Activated T-cell treated with anti-CD3 and anti-CD28 coated beads, Interleukin-2, amount 50 U/mL, for 48 hours (primary cell): Measurements from ENCODE around the gene TRIP12.
"Not testable (repeated sequence)": the region's sequence is repeated elsewhere in the genome, so short reads cannot be mapped to it uniquely, and the experiment has no call there.

ENCODE experiments used
- DNase-seq, 2 experiments: peaks; one replicate each; pipeline ENCODE4 v3.0.0-alpha.2; 2020

TRIP12 gene

DNA sequence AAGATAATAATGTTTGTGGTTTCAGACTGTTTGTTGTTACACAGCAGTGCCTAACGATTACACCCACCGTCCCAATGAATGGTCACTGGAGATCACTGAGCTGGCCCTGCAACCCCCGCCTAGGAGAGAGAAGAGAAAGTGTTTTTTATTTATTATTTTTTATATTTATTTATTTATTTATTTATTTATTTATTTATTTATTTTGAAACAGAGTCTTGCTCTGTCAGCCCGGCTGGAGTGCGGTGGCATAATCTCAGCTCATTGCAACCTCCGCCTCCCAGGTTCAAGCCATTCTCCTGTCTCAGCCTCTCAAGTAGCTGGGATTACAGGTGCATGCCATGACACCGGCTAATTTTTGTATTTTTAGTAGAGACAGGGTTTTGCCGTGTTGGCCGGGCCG, 164.3 kb downstream of the TRIP12 start:
- not testable (repeated sequence) for DNase-seq

DNA sequence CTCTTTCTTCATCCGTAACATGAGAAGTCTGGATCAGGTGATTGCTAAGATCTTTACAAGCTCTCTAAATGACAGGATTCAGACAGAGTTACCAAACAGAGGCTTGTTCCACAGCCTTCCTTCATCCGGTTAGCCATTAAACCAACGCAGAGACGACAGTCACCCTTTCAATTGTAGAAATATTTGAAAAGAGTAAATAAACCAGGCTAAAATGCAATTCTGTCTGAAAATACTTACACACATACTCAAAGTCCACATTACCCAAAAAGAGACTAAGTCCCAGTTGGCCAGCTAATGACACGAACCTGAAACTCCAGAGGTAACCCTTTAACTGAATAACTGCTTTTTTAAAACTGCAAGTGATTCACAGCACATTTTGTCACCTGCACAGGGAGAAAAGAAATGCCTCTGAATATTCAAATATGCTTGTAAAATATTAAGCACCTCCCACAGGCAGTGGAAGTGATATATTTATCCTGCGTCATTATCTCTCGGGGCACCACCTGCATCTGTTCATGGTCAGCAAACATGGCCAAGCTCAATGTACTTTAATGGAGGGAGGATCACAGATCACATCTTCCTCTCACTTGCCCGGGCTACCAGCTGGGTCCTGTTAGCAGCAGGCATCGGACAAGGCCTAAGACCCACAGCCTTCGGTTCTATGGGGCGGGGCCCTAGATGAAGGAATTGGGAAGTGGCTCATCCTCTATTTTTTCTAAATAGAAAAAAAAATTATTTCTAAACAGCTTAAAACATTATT, 168.7 kb downstream of the TRIP12 start:
- no peak for DNase-seq

DNA sequence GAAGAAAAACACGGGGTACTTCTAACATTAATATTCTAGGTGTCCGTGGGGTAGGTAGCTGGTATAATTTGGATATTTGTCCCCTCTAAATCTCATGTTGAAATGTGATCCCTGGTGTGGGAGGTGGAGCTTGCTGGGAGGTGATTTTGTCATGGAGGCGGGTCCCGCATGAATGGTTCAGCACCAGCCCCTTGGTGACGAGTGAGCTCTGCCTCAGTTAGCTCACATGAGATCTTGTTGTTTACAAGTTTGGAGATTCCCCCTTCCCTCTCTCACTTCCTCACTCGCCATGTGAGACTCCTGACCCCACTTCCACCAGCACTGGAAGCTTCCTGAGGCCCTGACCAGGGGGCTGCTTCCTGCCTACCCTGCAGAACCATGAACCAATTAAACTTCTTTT, 172.0 kb downstream of the TRIP12 start:
- DNase-seq = no peak

DNA sequence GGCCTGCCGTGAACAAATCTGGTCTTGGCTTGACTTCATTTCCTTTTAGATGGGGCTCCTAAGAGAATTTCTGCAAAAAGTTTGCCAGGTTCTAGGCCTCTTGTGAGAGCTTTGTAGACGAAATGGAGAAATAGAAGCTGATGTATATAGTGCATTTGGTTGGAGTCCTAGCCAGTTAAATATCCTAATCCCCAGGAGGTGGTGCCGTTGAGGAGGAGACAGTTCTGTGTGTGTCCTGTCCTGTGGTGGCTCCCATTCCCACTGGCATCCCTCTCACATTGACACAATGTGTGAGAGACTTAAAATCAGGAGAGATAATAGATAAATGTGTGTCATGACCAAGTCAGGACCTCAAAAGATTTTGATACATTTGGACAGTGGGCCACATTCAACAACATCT, 172.9 kb downstream of the TRIP12 start:
- no peak for DNase-seq

DNA sequence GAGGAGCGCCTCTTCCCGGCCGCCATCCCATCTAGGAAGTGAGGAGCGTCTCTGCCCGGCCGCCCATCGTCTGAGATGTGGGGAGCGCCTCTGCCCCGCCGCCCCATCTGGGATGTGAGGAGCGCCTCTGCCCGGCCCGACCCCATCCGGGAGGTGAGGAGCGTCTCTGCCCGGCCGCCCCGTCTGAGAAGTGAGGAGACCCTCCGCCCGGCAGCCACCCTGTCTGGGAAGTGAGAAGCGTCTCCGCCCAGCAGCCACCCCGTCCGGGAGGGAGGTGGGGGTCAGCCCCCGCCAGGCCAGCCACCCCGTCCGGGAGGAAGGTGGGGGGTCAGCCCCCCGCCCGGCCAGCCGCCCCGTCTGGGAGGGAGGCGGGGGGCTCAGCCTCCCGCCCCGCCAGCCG, 179.1 kb downstream of the TRIP12 start:
- DNase-seq = not testable (repeated sequence)

DNA sequence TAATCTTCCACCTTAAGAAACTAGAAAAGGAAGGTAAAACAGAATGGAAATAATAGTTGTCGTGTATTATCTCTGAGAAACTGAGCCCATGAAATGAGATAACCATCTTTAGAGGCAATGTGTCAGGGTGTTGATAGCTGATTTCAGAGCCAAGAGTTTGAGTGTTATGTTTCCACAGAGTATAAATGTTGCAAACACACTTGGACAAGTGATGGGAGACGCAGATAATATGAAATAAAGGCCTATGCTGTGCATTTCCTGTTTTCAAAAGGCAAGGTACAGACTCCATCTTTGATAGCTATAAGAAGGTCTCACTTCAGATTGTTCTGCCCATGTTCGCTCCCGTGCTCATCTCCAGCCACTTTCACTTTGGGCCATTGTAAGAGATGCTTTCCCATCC, 181.5 kb downstream of the TRIP12 start:
- no peak for DNase-seq

DNA sequence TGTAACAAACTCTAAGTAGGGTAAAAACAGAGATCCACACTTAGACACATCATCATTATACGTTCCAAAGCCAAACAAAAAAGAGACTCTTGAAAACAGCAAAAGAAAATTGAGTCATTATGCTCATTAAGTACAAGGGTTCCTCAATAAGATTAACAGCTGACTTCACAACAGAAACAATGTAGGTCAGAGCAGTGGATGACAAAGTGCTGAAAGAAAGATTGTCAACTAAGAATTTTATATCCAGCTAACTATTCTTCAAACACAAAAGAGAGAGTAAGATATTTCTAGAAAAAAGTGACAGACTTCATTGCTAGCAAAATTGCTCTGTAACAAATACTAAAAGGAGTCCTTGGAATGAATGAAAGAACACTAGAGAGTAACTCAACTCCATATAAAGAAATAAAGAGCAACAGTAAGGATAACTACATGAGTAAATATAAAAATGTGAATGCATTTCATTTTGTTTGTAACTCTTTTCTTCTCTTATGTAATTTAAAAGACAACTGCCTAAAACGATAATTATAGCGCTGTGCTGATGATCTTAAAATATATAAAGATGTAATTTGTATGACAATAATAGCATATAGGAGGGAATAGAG, 183.7 kb downstream of the TRIP12 start:
- no peak for DNase-seq

DNA sequence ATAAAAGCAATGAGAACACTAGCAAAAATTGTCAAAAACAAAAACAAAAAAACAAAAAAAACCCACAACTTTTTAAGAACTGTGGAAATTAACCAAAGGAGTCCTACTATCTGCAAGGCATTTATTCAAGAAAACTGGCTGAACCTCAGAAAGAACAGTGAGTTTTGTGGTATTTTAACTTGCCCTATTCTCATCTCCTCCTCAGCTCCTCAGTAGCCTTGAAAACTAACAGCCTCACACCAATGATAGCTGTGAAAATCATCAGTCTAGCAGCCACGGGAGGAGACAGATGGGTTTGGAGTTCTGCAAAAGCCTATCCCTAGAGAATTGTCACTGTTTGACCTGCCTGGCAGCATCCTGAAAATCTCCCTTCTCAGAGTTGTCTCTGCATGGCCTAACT, 187.4 kb downstream of the TRIP12 start:
- no peak for DNase-seq

DNA sequence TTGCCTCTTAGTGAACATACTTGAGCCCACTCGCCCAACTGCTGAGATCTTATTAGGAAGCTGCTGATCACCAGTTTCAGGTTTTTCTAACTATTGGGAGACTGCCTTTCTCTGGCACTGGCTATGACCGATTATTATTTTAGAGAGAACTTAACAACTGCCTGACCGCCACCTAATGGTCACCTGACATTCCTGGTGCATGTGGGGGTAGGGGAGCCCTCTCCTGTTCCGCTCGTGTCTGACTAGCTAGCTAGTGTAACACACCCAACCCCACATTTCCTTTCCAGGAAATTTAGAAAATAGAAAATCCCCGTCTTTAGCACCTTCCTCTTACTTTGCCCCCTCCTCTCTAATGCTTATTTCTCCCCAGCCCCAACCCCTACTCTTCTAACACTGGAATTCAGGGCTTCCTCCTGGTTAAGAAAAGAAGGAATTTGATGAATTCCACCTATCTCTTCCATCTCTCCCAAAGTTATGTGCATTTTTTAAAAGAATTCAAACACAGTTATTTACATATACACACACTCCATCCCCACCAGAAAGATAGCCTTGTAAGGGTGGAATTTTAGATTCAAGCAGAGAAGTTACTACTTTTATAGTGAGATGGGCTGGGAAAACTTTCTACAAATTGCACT, 188.1 kb downstream of the TRIP12 start:
- no peak for DNase-seq

DNA sequence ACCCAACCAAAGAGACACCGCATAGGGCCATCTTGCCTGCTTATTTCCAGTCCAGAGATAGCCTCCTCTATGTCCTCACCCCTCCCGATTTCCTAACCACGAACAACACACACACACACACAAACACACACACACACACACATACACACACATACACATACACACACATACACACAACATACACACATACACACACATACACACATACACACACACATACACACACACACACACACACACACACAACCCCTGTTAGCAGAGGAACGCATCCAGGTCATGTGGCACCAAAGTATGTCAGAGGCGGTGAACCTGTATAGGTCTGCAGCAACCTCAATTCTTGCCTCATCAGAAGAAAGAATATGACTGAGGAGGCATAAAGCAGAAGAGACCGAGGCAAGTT, 188.9 kb downstream of the TRIP12 start:
- no peak for DNase-seq

DNA sequence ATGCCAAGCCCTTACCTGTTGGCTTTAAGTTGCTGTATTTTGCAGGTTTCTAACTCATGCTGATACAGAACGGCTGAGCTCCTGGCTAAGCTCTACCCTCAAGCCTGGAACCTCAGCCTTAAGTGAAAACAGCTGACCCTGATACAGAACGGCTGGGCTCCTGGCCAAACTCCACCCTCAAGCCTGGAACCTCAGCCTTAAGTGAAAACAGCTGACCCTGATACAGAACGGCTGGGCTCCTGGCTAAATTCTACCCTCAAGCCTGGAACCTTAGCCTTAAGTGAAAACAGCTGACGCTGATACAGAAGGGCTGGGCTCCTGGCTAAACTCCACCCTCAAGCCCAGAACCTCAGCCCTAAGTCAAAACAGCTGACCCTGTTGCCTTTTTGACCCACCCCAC, 189.9 kb downstream of the TRIP12 start:
- DNase-seq = no peak

DNA sequence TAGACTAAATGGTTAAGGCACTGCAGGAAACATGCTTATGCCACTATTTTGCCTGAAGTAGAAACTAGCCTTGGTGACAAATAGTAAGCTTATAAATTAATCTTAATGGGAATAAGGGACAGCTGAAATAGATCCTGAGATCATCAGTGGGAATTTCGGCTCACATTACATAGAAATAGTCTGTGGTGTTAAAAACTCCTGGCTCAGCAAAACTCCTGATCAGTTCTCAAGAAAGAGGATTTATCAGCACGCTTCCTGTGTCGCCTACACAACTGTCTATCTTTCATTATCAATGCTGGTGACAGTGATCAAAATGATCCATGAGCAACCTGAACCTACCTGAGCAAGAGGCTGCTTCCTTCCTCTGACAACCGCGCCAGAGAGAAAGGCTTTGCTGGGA, 190.4 kb downstream of the TRIP12 start:
- no peak for DNase-seq

DNA sequence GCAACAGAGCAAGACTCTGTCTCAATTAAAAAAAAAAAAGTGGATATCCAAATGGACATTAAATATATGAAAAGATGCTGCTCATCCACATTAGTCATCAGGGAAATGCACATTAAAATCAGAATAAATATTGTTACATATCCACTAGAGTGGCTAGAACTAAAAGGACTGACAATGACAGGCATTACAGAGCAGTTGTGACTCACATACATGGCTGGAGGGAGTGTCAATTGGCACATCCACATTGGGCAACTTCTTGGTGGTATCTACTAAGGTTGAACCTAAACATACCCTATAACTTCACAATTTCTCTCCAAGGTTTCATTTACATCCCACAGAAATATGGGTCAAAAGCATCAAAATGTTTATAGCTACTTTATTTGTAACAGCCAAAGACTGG, 193.4 kb downstream of the TRIP12 start:
- DNase-seq = no peak

DNA sequence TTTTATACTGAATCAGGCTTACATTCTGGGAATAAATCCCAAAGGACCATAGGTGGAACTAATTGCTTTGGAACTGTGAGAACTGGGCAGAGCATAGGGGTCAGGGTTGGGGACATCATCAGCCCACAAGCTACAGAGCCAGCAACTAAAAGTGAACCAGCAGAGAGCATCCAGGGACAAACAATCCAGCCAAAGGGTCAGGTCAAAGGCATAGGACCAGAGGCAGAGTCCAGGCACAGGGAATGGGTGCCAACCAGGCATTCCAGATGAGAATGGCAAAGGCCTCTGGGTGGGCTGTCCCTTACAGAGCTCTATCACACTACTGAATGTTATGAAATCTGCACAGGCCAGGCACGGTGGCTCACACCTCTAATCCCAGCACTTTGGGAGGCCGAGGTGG, 195.2 kb downstream of the TRIP12 start:
- DNase-seq = no peak

DNA sequence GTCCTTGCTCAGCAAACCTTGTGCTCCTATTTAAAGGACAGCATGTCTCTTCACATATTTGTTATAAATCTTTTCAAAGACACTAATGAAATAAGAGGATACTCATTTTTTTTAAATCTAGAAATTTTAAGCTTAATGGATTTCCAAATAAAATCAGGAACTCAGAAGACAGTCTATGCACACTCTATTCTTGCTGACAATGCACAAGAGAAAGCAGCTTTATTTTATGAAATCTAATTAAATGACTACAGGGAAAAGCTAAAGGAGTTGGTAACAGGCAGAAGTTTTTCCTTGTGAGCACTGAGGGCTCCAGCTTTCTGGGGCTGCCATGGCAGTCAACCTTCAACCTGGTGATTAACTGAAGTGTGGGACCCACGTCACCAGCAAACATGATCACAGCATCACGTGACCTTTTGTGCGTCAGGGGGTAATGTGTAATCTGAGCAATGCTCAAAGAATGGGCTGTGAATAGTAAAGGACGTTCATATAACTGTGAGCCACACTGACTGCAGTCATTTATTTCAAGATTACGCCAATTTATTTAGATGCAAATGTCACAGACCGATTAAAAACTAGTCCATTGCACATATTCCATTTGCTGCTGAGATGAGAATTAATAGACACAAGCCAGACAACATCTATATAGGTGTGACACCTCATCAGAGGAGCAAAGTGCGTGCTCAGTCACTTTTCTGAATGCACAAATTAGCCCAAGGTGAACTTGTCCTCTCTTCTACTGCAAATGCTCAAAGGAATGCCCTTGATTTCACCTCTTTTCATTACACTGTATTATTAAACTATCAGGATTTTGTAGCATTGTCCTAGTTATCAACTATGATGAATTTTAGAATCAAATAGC, 195.9 kb downstream of the TRIP12 start:
- DNase-seq = no peak

DNA sequence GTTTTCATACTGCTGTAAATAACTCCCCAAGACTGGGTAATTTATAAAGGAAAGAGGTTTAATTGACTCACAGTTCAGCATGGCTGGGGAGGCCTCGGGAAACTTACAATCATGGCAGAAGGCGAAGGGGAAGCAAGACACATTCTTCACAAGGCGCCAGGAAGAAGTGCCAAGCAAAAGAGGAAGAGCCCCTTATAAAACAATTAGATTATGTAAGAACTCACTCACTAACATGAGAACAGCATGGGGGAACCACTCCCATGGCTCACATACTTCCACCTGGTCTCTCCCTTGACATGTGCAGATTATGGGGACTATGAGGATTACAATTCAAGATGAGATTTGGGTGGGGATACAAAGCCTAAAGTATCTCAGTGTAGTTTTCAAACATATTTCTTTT, 198.6 kb downstream of the TRIP12 start:
- DNase-seq = not testable (repeated sequence)

DNA sequence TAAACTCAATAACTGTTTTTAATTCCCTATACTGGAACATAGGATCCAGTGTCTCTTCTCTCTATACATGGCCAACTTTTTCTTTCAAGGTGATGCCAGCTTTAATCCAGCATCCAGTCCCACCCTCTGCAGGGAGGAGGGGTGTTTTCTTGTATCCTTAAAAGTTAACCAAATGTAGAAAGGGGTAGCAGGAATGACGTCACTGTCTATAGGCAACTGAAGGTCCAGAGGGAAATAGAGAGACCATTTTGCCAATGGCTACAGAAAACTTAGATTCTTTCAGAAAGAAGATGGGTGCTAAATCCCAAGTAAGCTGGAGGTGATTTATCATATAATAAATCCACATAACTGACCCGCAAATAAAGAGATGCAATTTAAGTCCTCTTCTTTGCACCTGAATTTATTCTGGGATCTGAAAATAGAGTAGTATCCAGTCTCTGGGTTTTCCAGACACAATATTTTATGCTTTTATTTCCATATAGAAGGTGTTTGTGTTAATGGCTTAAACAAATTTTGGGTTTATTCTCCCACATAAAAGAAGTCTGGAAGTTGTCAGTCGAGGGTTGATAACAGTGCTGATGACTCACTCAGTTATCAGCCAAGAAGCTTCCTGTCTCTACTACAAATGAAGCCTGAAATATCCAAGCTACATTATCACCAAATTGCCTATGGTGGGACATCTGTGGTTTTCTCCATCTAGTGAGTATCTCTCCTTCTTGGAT, 201.7 kb downstream of the TRIP12 start:
- no peak for DNase-seq

DNA sequence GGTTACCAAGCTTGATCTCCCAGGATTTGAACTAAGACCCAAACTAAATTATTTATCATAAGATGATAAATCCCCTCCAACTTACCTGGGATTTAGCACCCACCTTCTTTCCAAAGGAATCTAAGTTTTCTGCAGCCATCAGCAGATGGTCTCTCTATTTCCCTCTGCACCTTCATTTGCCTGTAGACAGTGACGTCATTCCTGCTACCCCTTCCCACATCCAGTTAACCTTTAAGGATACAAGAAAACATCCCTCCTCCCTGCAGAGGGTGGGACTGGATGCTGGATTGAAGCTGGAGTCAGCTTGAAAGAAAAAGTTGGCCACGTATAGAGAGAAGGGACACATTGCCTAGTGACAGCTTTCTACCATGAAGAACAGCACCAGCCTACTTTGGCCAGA, 203.8 kb downstream of the TRIP12 start:
- no peak for DNase-seq

DNA sequence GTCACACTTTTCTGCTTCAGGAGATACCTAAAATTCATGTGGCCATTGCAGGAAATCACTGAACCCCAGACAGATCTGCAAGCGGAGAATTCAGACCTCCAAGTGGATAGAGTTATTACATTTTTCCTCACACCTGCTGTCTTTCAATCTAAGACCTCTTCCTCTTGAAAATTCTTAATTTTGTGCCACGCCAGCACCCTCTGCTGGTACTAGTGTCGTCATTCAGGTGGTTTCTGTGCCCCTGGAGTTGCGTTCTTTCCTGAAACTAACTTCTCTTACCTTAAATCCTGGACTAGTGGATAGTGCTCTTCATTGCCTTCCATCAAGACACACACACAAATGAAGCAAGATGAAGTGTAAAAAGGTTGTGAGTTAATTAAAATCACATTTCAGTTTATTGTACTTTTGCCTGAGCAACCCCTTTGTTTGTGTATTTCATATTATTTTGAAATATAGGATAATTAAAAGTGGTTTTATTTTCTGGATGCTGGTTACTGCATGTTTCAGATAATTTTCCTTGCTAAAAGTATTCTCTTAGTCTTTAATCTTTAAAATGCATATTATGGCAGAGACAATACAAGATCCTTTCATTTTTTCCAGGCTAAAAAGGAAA, 205.8 kb downstream of the TRIP12 start:
- peak; percentile 45 to 49 for DNase-seq

DNA sequence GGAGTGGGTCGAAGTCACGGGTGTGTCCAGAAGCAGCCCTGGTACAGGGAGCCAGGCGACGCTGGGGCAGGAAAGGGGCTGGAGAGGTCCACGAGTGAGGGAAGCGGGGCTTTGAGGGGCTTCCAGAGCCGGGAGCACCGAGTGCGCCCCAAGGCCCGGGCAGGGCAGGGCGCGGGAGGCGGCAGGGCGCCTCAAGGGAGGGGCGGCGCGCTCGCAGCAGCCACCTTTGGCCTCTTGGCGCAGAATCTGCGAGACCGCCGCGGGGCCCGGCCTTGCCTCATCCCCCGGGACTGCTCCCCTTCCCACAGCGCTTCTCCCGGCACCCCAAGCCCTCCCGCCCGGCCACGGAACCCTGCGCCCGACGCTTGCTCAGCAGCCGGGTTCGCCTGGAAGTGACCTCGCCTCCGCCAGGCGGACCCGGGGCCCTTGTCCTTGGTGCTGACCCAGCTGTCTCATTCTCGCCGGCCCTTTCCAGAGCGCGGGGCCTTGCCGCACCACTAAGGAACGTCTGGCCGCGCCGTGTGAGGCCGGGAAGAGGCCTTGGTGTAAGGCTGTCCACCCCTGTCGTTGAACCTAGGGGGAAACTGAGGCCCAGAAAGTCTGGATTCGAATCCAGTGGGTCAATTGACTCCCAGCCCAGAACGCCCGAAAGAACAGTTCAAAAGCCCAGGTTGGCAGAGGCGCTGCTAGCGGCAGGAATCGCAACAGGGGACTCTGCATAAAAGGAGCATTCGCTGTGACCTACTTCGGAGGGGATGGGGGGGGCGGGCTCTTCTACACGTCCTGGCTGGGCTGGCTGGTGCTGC, 206.9 kb downstream of the TRIP12 start:
- peak; percentile 48 to 57 for DNase-seq

DNA sequence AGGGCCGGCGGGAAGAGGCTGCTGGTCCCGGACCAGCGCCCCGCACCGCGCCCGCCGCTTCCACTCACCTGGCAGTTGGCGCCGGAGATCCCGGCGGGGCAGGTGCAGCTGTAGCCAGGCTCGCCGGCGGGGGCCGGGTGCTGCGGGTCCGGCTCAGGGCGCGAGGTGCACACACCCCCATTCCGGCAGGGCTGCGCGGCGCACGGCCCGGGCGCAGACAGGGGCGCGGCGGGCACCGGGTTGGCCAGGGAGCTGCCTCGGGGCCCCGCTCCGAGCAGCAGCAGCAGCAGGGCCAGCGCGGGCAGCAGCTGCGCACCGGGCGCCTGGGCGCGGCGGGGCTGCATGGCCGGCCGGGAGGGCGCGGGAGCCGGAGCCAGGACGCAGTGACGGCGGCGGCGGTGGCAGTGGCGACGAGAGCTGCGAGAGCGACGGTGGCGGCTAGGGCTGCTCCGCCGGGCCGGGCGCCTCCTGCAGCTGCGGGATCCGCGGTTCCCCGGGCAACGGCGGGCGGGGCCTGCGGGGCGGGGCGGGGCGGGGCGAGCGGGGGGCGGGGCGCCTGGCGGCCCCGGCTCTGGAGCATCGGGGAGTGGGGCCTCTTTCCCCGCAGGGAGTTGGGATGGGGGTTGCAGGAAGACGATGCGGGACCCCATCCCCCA, 207.6 kb downstream of the TRIP12 start, which contains the start of gene DNER:
Gene DNER (minus strand): TSS at position 476 of the 656 bp plus-strand sequence. CDS start 132 bp downstream, at position 344.
- DNase-seq = peak; percentile 59 to 70
